Nephron (organoid): ENCODE results near the gene DRAM1.
"Not testable (repeated sequence)": the region's sequence is repeated elsewhere in the genome, so short reads cannot be mapped to it uniquely, and the experiment has no call there.

Experiments
- H3K27ac Mint-ChIP-seq, 3 experiments: 2 replicates each; pipeline ENCODE4 v1.8.0; 2020; ENCODE audit warnings: mixed read lengths in 3 of 3, mild to moderate bottlenecking in 2 of 3, moderate library complexity in 1 of 3
- H3K27me3 Mint-ChIP-seq: 2 replicates; pipeline ENCODE4 v1.8.0; 2021; ENCODE audit warnings: low read depth, mild to moderate bottlenecking, moderate library complexity, mixed read lengths
- H3K36me3 Mint-ChIP-seq: 2 replicates; pipeline ENCODE4 v1.8.0; 2020; ENCODE audit warnings: low read depth, mixed read lengths
- H3K4me1 Mint-ChIP-seq: 2 replicates; pipeline ENCODE4 v1.8.0; 2020; ENCODE audit warnings: mixed read lengths
- H3K4me3 Mint-ChIP-seq, 3 experiments: 2 replicates each; pipeline ENCODE4 v1.8.0; 2020; ENCODE audit warnings: mild to moderate bottlenecking in 3 of 3, mixed read lengths in 3 of 3, moderate library complexity in 2 of 3
- H3K9me3 Mint-ChIP-seq: 2 replicates; pipeline ENCODE4 v1.8.0; 2020; ENCODE audit warnings: mixed read lengths
- CTCF ChIP-seq, 3 experiments: fragments of 200-600 bp; sonication (generic); IDR thresholded peaks; one replicate each; pipeline ENCODE4 v1.5.0; 2021; ENCODE audit warnings: antibody characterized with exemption in 3 of 3; ENCODE audit not compliant: unreplicated experiment in 3 of 3

Gene DRAM1

GRCh38 chr12:101866615-101867373 lies 10.6 kb upstream of the DRAM1 start:
- Mint-ChIP-seq H3K4me3 (no peak overlapping the region), H3K9me3 (peaks cover 13% of the 10 kb centered on the region), H3K36me3 (no peaks in the 10 kb centered on the region), H3K4me1 (no peaks in the 10 kb centered on the region), H3K27me3 (no peaks in the 10 kb centered on the region), H3K27ac (no peak overlapping the region)
- TF ChIP-seq CTCF (IDR thresholded peaks at IDR 0.05; ENCODE audit: unreplicated experiment in 3 of 3): no peak

- not testable (repeated sequence) for H3K4me3 Mint-ChIP-seq, H3K4me1 Mint-ChIP-seq, H3K27me3 Mint-ChIP-seq, H3K36me3 Mint-ChIP-seq, H3K27ac Mint-ChIP-seq
- H3K9me3 Mint-ChIP-seq: peaks cover 13% of the 10 kb centered on the region
Measured at GRCh38 chr12:101867619-101868018, 9.8 kb upstream of the DRAM1 start.

GRCh38 chr12:101870925-101871324 lies 6.5 kb upstream of the DRAM1 start:
- Mint-ChIP-seq H3K4me3 (no peak overlapping the region), H3K4me1 (no peaks in the 10 kb centered on the region), H3K27me3 (peaks cover 4% of the 10 kb centered on the region), H3K27ac (no peak overlapping the region), H3K36me3 (no peaks in the 10 kb centered on the region), H3K9me3 (peaks cover 4% of the 10 kb centered on the region)
- TF ChIP-seq CTCF (IDR thresholded peaks at IDR 0.05; ENCODE audit: unreplicated experiment in 3 of 3): no peak

- TF ChIP-seq CTCF (IDR thresholded peaks at IDR 0.05; ENCODE audit: unreplicated experiment in 3 of 3): no peak
- Mint-ChIP-seq H3K4me3 (no peak overlapping the region), H3K4me1 (peaks cover 6% of the 10 kb centered on the region), H3K9me3 (no peaks in the 10 kb centered on the region), H3K36me3 (no peaks in the 10 kb centered on the region), H3K27ac (peak overlapping the region; percentile 26 to 88 (median 75)), H3K27me3 (peaks cover 18% of the 10 kb centered on the region)
Measured at GRCh38 chr12:101875162-101875561, 2.2 kb upstream of the DRAM1 start.

GRCh38 chr12:101876322-101876860 lies 989 bp upstream of the DRAM1 start:
- no peaks in the 10 kb centered on the region for H3K36me3 Mint-ChIP-seq
- H3K9me3 Mint-ChIP-seq: no peaks in the 10 kb centered on the region
- TF ChIP-seq CTCF (IDR thresholded peaks at IDR 0.05; ENCODE audit: unreplicated experiment in 3 of 3): no peak

GRCh38 chr12:101877806-101878242 lies 444 bp downstream of the DRAM1 start:
- H3K9me3 Mint-ChIP-seq: no peaks in the 10 kb centered on the region
- no peak for TF ChIP-seq CTCF (IDR thresholded peaks at IDR 0.05; ENCODE audit: unreplicated experiment in 3 of 3)
- peak overlapping the region; percentile 80 to 93 (median 90) for H3K4me3 Mint-ChIP-seq
- no peaks in the 10 kb centered on the region for H3K36me3 Mint-ChIP-seq
- peaks cover 6% of the 10 kb centered on the region for H3K4me1 Mint-ChIP-seq
- H3K27me3 Mint-ChIP-seq: peaks cover 18% of the 10 kb centered on the region
- H3K27ac Mint-ChIP-seq: peak overlapping the region; percentile 52 to 79 (median 60)

More at GRCh38 chr12:101876322-101876860, 989 bp upstream of the DRAM1 start:
- Mint-ChIP-seq H3K4me1 (peaks cover 6% of the 10 kb centered on the region), H3K27me3 (peaks cover 18% of the 10 kb centered on the region), H3K4me3 (peak overlapping the region; percentile 72 to 82 (median 78)), H3K27ac (peak overlapping the region; percentile 62 to 81 (median 74))
